Activated T-cell treated with anti-CD3 and anti-CD28 coated beads, Interleukin-2, amount 50 U/mL, for 24 hours (primary cell): Measurements from ENCODE around the gene VTI1A.

Source experiments
- DNase-seq: peaks from one replicate; pipeline ENCODE4 v3.0.0-alpha.2; 2020
- H3K27ac Mint-ChIP-seq: 2 replicates; pipeline ENCODE4 v1.8.0; 2020; ENCODE audit warnings: mild to moderate bottlenecking, mixed read lengths
- H3K27me3 Mint-ChIP-seq: 2 replicates; pipeline ENCODE4 v1.8.0; 2020; ENCODE audit warnings: mixed read lengths
- H3K36me3 Mint-ChIP-seq: 2 replicates; pipeline ENCODE4 v1.8.0; 2020; ENCODE audit warnings: low read depth, mixed read lengths
- H3K4me1 Mint-ChIP-seq: 2 replicates; pipeline ENCODE4 v1.8.0; 2020; ENCODE audit warnings: low read depth, mixed read lengths
- H3K4me3 Mint-ChIP-seq: 2 replicates; pipeline ENCODE4 v1.8.0; 2020; ENCODE audit warnings: mild to moderate bottlenecking, moderate library complexity, mixed read lengths
- H3K9me3 Mint-ChIP-seq: 2 replicates; pipeline ENCODE4 v1.8.0; 2020; ENCODE audit warnings: mixed read lengths

VTI1A gene

GRCh38 chr10:112653215-112653614 is 206.2 kb downstream of the VTI1A start:
- peaks cover 18% of the 10 kb centered on the region for H3K36me3 Mint-ChIP-seq
- no peaks in the 10 kb centered on the region for H3K4me1 Mint-ChIP-seq
- H3K9me3 Mint-ChIP-seq, result no peaks in the 10 kb centered on the region
- DNase-seq, result no peak
- no peak overlapping the region for H3K27ac Mint-ChIP-seq
- no peaks in the 10 kb centered on the region for H3K27me3 Mint-ChIP-seq
- no peak overlapping the region for H3K4me3 Mint-ChIP-seq

DNA sequence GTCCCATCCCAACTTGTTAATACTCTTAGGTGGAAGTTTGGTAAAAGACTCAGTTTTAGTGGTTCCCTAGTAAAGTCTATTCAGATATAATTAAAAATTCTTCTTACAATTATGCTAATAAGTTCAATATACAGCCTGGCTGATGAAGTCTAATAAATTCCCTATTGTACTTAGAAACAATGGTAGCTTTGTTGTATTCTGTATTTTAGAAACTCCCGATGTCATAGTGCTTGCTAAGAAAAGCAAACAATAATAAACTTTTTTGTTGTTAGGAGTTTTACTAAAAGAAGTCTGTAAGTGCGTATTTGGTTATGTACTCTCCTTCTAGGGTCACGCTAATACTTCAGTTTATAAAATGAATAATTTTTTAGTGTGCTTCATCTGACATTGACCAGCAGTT is 206.8 kb downstream of the VTI1A start:
- H3K36me3 Mint-ChIP-seq, result peaks cover 18% of the 10 kb centered on the region
- no peaks in the 10 kb centered on the region for H3K9me3 Mint-ChIP-seq
- no peaks in the 10 kb centered on the region for H3K27me3 Mint-ChIP-seq
- no peak overlapping the region for H3K4me3 Mint-ChIP-seq
- no peaks in the 10 kb centered on the region for H3K4me1 Mint-ChIP-seq
- DNase-seq, result no peak
- H3K27ac Mint-ChIP-seq, result no peak overlapping the region

- Mint-ChIP-seq H3K4me1 (no peaks in the 10 kb centered on the region), H3K27ac (no peak overlapping the region), H3K4me3 (no peak overlapping the region), H3K36me3 (peaks cover 18% of the 10 kb centered on the region), H3K9me3 (no peaks in the 10 kb centered on the region), H3K27me3 (no peaks in the 10 kb centered on the region)
- no peak for DNase-seq
Measured at GRCh38 chr10:112654794-112655193, 207.8 kb downstream of the VTI1A start.

DNA sequence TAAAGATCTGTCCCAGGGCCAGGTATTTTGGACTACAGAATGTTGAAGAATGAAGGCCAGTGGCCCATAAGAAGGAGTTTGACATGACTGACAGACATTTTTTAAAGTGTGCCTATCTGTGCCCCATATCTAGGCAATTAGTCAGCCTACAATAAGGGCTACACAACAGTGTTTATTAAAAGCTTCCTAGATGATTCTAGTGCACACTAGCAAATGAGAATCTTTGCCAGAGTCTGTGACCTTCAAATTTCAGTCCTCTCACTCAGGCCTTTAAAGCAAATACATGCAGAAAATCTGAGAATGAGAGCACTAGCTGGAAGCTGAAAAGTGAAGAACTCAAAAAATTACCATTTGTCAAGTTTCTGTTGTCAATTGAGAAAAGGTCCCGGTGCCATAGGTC is 208.7 kb downstream of the VTI1A start:
- Mint-ChIP-seq H3K9me3 (no peaks in the 10 kb centered on the region), H3K36me3 (peaks cover 14% of the 10 kb centered on the region), H3K4me3 (no peak overlapping the region), H3K4me1 (no peaks in the 10 kb centered on the region), H3K27ac (no peak overlapping the region), H3K27me3 (no peaks in the 10 kb centered on the region)
- no peak for DNase-seq

DNA sequence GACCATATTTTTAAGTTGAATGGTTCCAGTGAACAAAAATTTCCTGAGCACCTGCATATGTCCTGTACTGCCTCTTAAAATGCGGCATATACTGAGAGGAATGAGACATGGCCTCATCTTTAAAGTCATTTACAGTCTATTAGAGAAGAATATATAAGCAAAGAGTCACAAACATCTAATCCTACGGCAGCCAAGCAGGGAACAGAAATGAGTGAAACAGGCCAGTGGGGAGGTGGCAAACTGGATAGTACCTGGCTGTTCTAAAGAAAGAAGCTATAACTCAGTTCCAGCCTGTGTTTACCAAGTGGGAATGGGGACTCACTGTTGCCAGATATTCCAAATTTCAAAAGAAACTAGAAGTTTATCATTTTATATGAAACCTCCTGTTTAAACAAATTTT is 211.4 kb downstream of the VTI1A start:
- Mint-ChIP-seq H3K27me3 (no peaks in the 10 kb centered on the region), H3K9me3 (no peaks in the 10 kb centered on the region), H3K27ac (no peak overlapping the region), H3K4me1 (no peaks in the 10 kb centered on the region), H3K36me3 (peaks cover 21% of the 10 kb centered on the region), H3K4me3 (no peak overlapping the region)
- no peak for DNase-seq

GRCh38 chr10:112658900-112659638 is 212.1 kb downstream of the VTI1A start:
- no peaks in the 10 kb centered on the region for H3K9me3 Mint-ChIP-seq
- no peaks in the 10 kb centered on the region for H3K27me3 Mint-ChIP-seq
- no peak for DNase-seq
- H3K4me3 Mint-ChIP-seq, result no peak overlapping the region
- no peaks in the 10 kb centered on the region for H3K4me1 Mint-ChIP-seq
- H3K36me3 Mint-ChIP-seq, result peaks cover 24% of the 10 kb centered on the region
- no peak overlapping the region for H3K27ac Mint-ChIP-seq

- no peak overlapping the region for H3K27ac Mint-ChIP-seq
- no peaks in the 10 kb centered on the region for H3K27me3 Mint-ChIP-seq
- H3K4me1 Mint-ChIP-seq, result no peaks in the 10 kb centered on the region
- peaks cover 28% of the 10 kb centered on the region for H3K36me3 Mint-ChIP-seq
- H3K9me3 Mint-ChIP-seq, result no peaks in the 10 kb centered on the region
- no peak for DNase-seq
- H3K4me3 Mint-ChIP-seq, result no peak overlapping the region
Measured at GRCh38 chr10:112663234-112664125, 216.5 kb downstream of the VTI1A start.

DNA sequence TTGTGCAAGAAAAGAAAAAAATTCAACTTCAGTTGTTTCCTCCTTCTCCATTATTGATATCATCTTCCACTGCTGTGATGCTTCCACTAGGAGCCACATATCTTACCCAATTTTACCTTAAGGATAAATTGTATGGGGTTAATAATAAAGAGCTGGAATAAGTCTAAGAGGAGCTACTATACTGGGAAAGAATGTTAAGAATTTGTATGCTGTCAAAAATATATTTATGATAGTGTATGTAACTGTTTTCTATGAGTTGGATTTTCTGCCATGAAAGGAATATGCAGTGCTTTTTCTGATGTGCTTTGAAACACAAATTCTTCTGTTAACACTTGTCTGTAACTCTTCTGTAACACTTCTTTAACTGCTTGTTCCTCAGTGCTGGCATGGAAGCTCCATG is 219.1 kb downstream of the VTI1A start:
- H3K4me1 Mint-ChIP-seq, result no peaks in the 10 kb centered on the region
- no peaks in the 10 kb centered on the region for H3K9me3 Mint-ChIP-seq
- no peak overlapping the region for H3K27ac Mint-ChIP-seq
- peaks cover 54% of the 10 kb centered on the region for H3K36me3 Mint-ChIP-seq
- H3K27me3 Mint-ChIP-seq, result no peaks in the 10 kb centered on the region
- no peak for DNase-seq
- H3K4me3 Mint-ChIP-seq, result no peak overlapping the region

DNA sequence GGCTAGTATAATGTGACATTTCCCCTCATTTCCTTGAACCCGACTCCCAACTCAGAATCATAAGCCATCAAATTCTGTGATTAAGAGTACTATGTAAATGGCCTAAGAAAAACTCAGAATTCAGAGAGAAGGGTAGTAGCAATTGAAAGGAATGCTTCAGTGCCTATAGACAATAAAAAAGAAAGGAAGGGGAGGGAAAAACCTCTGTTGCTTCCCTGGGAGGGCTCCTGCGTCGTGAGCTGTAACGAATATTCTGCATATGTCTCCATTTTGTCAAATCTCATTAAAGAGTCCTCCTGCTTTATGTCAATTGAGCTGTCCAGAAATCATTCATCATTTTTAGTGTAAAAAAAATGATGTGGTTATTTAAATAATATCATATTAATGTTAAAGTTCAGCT is 223.0 kb downstream of the VTI1A start:
- Mint-ChIP-seq H3K9me3 (no peaks in the 10 kb centered on the region), H3K4me1 (no peaks in the 10 kb centered on the region), H3K27ac (no peak overlapping the region), H3K27me3 (no peaks in the 10 kb centered on the region), H3K36me3 (peaks cover 62% of the 10 kb centered on the region), H3K4me3 (no peak overlapping the region)
- DNase-seq, result no peak

DNA sequence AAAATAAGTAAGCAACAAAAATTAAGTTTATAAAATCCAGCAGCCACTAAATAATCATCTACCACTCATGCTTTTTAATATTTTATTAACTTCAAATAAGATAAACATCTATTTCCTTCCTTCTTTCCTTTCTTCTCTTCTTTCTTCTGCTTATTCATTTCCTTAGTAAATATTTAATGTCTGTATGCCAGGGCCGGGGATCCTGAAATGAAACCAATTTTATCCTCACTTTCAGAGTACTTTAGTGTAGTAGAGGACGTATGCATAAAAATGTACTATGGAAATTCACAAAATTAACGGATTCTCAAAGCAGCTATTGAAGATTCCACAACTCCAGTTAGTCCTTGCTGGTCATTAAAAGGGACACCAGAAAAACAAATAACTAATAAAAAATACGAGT is 224.7 kb downstream of the VTI1A start:
- H3K27ac Mint-ChIP-seq, result no peak overlapping the region

GRCh38 chr10:112672706-112673105 is 225.7 kb downstream of the VTI1A start:
- Mint-ChIP-seq H3K4me1 (no peaks in the 10 kb centered on the region), H3K27me3 (no peaks in the 10 kb centered on the region), H3K4me3 (no peak overlapping the region), H3K27ac (no peak overlapping the region), H3K36me3 (peaks cover 57% of the 10 kb centered on the region), H3K9me3 (no peaks in the 10 kb centered on the region)
- DNase-seq, result no peak

More for the DNA sequence above, 224.7 kb downstream of the VTI1A start:
- Mint-ChIP-seq H3K36me3 (peaks cover 65% of the 10 kb centered on the region), H3K4me1 (no peaks in the 10 kb centered on the region), H3K9me3 (no peaks in the 10 kb centered on the region), H3K27me3 (no peaks in the 10 kb centered on the region), H3K4me3 (no peak overlapping the region)
- DNase-seq, result no peak

GRCh38 chr10:112675560-112676083 is 228.6 kb downstream of the VTI1A start:
- H3K9me3 Mint-ChIP-seq, result no peaks in the 10 kb centered on the region
- no peaks in the 10 kb centered on the region for H3K27me3 Mint-ChIP-seq
- H3K27ac Mint-ChIP-seq, result no peak overlapping the region
- H3K4me1 Mint-ChIP-seq, result no peaks in the 10 kb centered on the region
- peaks cover 38% of the 10 kb centered on the region for H3K36me3 Mint-ChIP-seq
- no peak overlapping the region for H3K4me3 Mint-ChIP-seq
- DNase-seq, result no peak

GRCh38 chr10:112677689-112678088 is 230.7 kb downstream of the VTI1A start:
- Mint-ChIP-seq H3K36me3 (peaks cover 22% of the 10 kb centered on the region), H3K9me3 (no peaks in the 10 kb centered on the region), H3K4me1 (no peaks in the 10 kb centered on the region), H3K4me3 (no peak overlapping the region), H3K27ac (no peak overlapping the region), H3K27me3 (no peaks in the 10 kb centered on the region)
- DNase-seq, result no peak

DNA sequence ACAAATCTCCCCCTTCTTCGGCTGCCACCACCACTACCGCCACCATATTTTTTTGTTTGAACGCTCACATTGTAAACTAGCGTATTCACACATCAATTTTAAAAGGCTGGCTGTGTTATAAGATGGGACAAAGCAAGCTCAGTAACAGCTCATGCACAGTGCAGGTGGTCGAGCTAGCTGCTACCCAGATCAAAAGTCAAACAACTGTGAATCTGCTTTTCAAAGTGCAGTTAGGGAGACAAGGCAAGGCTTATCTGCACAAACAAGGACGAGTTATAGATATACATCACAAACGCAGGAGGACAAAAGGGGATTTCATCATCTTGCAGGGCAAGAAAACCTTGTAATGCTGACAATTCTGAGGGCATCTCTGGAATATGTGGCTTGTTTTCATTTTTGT is 231.6 kb downstream of the VTI1A start:
- no peaks in the 10 kb centered on the region for H3K9me3 Mint-ChIP-seq

DNA sequence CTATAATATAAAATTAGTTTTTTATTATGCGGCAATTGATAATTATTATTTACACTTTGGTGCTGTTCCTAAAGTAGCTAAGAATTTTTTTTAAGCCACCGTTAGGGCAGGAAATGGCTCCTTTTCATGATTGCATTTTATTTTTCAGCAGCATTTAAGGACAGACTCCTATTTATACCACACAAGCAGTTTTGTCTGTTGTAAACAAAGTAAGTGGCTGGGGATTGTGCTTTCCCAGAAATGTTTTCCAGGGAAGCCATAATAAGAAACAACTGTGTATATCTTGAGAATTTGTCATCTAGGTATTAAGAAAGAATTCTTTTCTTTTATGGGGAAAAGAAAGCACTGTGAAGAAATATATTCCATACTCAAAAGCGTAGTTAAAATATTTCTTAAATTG is 232.0 kb downstream of the VTI1A start:
- Mint-ChIP-seq H3K4me3 (no peak overlapping the region), H3K27ac (no peak overlapping the region), H3K36me3 (peaks cover 19% of the 10 kb centered on the region), H3K9me3 (no peaks in the 10 kb centered on the region), H3K4me1 (no peaks in the 10 kb centered on the region), H3K27me3 (no peaks in the 10 kb centered on the region)
- DNase-seq, result no peak

More for the DNA sequence above, 231.6 kb downstream of the VTI1A start:
- Mint-ChIP-seq H3K36me3 (peaks cover 19% of the 10 kb centered on the region), H3K27ac (no peak overlapping the region), H3K4me3 (no peak overlapping the region), H3K4me1 (no peaks in the 10 kb centered on the region), H3K27me3 (no peaks in the 10 kb centered on the region)
- DNase-seq, result no peak
